Activated CD4-positive, alpha-beta T cell treated with anti-CD3 and anti-CD28 coated beads, Interleukin-2, amount 50 U/mL, for 48 hours (primary cell): ENCODE measurements around the gene PRPF40B.

Source experiments
- DNase-seq, 2 experiments: peaks; one replicate each; pipeline ENCODE4 v3.0.0-alpha.2; 2020

Gene PRPF40B

DNA sequence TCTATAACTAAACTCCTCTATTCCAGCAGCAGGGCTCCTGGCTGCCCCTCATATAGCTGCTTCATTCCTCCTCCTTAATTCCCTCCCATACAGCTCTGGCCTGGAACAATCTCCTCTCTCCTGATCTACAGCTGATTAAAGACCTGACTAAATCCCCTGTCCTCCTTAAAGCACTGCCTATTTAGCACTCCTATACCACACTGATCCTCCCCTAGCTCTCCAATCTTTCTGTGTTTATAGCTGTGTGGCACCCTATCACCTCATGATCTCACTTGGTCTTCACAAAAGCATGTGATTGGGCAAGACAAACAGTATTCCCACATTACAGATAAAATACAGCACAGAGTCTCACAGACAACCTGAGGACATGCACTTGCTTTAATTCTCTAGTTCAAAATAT is 66.4 kb downstream of the PRPF40B start:
- DNase-seq: no peak

DNA sequence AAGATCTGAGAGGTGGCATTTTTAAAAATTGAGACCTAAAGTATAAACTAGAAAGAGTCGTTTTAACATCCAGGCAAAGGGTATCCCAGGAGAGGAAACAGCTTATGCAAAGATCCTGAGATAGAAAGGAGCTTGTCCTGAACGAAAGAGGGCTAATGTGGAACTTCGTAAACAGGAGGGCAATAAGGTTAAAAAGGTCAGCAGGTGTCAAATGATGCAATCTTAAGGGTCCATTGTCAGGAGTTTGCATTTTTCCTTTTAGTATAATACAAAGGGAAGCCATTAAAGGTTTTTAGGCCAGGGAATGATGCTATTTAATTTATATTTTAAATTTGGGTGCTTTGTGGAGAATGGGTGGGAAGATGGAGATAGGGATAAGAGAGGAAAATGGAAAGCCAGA is 69.5 kb downstream of the PRPF40B start:
- DNase-seq: no peak

DNA sequence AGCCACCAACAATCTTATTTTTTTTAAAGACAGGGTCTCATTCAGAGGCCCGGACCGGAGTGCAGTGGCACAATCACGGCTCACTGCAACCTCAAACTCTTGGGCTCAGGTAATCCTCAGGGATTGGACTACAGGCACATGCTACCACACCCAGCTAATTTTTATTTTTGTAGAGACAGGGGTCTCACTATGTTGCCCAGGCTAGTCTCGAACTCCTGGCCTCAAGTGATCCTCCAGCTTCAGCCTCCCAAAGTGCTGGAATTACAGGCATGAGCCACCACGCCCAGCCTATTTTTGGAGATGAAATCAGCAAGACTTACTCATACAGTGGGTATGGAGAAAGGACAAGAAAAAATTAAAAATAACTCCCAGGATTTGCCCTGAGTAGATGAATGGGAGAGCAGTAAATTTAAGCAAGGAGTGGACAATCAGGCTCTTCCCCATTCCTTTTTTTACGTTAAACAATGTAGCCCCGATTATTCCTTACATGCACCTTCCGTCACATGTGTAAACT is 70.6 kb downstream of the PRPF40B start:
- no peak for DNase-seq
